GM21717 (cell line): ENCODE results near the gene RGS10.
A peak's percentile ranks its signal among the peaks of the same experiment; 100 is the strongest.

Experiments
- ATAC-seq: cut with Tn5 transposase; IDR thresholded peaks from one replicate; pipeline ENCODE4 v1.9.1; 2021; ENCODE audit warnings: mild to moderate bottlenecking, moderate library complexity; ENCODE audit not compliant: unreplicated experiment

Gene RGS10

GRCh38 chr10:119520283-119520682, 22.2 kb downstream of the RGS10 start:
- ATAC-seq: no peak

- no peak for ATAC-seq
These were observed 23.6 kb downstream of the RGS10 start for GRCh38 chr10:119518936-119519335.

- ATAC-seq: peak; percentile 1
These were observed 24.3 kb downstream of the RGS10 start for GRCh38 chr10:119518176-119518575.

- ATAC-seq: peak; percentile 48
These were observed 25.0 kb downstream of the RGS10 start for GRCh38 chr10:119517235-119518141.

DNA sequence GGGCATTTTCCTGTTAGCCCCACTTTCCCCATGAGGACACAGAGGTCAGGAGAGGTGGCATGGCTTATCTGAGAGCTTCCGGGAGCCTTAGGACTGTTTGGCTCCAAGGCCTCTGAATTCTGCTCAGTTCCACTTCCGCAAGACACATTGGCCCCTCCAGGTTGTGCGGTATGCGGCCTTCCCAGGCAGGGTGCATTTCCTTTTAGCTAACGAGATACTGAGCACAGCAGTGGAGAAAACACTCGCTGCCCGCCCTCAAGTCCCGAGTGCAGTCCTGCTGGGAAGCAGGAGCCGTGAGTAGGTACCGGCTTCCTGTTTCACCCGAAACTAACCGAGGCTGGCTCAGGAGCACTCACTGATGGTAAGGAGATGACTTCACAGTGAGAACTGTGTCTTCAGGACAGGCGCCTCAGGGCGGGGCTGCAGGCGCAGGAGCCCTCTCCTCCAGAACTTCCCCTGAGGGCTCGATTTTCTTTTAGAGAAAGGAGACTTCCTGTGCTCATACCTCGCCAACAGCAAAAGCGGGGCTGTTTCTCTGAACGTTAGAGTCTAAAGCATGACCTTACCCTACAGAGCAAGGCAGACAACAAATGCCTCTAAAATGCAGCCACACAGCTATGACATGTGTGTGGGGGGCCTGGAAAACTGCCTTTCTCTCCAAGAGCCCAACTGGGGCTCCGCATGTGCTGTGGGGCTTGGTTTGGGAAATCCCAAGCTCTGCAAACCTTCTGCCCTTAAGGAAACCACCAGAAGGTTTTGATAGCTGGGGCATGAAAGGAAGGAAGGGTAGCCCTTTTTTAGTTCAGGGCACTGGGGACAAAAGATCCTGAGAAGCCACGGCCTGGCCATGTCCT, 25.9 kb downstream of the RGS10 start:
- ATAC-seq: peak; percentile 81

- no peak for ATAC-seq
These were observed 26.9 kb downstream of the RGS10 start for GRCh38 chr10:119515511-119516045.

GRCh38 chr10:119514819-119515218, 27.7 kb downstream of the RGS10 start:
- no peak for ATAC-seq

DNA sequence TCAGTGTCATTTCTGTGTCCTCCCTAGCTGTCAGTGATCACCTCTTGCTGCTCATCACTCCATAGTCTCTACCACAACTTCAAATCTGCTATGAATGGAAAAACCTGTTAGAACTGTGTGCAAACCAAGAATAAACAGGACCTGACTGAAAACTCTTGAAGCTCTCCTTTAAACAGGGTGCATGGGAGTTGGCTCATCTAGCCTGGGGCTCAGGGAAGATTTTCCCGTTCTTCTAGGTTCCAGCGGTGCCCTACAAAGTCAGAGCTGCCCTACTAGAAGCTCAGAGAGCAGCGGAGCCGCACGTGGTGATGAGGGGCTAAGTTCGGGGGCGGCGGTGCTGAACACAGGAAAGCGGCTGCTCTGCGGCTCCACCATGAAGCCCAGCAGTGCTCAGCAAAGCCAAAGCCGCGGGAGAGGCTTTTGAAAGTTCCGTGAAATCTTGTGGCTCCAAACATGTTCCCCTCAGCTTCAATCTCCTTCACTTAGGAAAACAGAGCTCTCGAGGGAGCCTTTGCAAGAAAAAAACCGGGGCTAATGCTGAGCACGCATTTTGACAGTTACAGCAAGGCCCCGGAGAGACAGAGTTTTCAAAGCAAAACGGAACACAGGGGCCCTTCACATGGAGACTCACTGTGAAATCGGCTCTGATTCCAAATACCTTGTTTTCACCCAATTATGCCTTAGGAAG, 30.5 kb downstream of the RGS10 start:
- ATAC-seq: no peak

GRCh38 chr10:119509909-119510451, 32.5 kb downstream of the RGS10 start:
- no peak for ATAC-seq

- ATAC-seq: no peak
These were observed 35.4 kb downstream of the RGS10 start for GRCh38 chr10:119507115-119507514.

- no peak for ATAC-seq
These were observed 36.8 kb downstream of the RGS10 start for GRCh38 chr10:119505588-119506315.

- ATAC-seq: no peak
These were observed 37.4 kb downstream of the RGS10 start for GRCh38 chr10:119505131-119505551.

DNA sequence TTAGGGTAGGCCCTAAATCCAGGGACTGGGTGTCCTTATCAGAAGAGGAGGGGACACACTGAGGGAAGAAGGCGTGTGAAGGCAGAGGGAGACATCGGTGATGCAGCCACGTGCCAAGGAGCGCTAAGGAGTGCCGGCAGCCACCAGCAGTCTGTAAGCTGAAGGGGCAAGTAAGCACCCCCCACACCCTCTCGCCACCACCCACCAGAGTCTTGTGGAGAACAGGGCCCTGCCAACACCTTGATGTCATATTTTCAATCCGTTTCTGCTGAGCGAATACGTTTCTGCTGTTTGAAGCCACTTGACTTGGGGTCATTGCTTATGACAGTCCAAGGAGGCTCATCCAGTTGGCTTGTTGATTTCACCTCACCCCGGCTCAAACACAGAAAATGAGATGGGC, 37.9 kb downstream of the RGS10 start:
- no peak for ATAC-seq

DNA sequence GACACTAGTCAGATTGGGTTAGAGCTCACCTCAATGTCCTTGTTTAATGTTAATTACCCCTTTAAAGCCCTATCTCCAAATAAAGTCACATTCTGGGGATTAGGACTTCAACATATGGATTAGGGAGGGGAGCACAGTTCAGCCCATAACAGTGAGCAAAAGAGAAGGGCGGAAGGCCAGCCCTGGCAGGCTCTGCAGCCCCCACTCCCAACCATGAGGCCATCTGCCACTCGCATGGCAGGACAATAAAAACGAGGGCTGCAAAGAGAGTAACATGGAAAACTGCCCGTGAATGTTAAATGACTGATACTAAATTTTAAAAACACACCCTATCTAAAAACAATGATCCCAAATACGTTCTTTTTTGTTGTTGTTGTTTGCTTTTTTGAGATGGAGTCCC, 38.7 kb downstream of the RGS10 start:
- ATAC-seq: no peak

DNA sequence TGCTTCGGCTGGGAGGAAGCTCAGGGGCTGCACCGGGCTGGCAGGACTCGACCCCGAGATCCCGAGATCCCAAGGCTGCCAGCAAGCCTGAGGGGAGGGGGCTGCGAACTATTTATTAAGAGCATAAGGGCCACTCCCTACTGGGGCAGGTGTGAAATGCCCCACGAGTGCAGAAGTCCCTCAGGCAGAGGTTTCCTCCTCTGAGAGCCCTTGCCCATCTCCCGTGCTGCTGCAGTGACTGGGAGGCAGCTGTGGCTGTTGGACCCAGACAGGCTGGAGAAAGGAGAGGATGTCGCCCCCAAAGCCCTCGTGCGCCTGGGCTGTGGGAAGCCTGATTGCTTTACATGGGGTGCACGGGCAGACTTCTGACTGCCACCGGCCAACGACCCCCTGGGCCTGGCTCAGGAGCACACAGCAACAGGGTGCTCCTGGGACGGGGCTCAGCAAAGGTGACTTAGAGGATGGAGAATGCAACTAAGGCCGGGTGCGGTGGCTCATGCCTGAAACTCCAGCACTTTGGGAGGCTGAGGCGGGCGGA, 39.8 kb downstream of the RGS10 start:
- no peak for ATAC-seq

DNA sequence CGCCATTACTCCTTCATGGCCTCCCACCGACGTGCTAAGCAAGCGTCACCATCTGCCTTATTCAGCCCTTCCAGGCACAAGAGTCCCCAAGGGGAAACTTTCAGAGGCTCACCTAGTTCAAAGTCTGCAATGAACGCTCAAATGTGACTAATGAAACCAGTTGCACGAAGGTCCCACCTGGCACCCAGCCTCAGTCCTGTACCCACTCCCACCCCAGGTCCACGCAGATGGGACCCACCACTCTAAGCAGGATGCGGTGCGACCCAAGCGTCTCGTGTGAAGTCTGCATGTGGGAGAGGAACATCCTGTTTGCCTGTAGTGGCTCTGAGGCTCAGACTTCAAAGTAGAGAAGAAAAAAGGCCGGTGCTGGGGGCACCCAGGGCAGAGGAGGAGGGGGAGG, 40.3 kb downstream of the RGS10 start:
- ATAC-seq: no peak

DNA sequence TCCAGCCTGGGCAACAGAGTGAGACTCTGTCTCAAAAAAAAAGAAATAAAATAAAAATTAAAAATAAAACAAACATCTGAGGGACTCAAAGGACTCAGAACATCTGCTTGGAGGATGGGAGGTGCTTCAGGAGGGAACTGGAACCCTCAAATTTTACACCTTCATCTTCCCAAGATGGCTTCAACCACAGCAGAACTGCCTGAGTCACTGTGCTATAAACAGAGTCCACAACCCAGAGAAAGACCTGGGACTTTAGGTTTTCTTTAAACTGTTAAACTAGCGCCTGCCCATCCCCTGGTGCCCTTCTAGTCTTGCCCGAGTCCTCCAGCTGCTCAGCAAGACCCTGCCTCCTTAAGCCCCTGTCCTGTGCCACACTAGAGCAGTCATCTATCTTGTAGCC, 40.8 kb downstream of the RGS10 start:
- ATAC-seq: no peak

DNA sequence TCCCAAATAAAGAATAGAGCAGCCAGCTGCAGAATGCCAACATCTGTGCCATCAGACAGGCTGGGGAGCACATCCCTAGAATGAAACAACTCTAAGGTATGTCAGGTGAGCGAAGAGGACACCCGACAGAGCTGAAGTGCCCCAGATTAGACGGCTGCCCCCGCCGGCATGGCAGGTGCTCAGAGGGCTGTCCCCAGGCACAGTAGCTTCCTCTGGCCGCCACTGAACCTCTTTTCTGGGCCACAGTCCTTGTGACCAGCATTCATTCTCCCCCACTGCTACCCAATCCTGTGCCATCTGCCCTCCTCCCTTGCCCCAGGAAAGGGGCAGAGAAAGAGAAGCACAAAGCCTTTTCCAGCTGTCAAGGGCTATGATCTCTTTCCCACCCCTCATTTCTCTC, 41.7 kb downstream of the RGS10 start:
- ATAC-seq: no peak

DNA sequence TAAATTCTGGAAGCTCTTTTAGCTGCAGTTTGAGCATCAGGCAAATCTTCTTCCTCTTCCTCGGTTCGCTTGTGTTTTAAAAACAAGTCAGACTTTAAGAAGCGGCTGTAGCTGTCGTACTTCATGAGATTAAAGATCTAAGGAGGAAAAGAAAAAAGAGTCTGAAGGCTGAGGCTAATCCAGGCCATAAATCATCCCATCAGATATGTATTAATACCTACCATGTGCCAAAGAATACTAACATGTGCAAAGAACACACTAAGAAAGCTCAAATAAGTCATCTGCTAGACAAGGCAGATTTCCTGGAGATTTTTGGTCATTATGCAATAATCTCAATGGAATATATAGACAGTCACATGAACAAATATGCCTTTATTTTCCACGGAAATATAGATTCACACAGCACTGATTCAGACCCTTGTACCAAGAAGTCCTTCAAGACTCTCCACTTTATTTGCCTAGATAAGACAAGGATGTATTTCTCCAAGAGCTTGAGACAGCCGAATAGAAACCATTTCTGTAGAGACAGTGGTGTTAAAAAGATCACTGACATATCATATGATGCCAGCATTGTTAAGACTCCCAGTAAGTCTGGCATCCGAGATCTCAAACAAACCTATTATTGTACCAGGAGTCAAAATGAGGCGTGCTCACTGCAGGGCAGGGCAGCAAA, 42.3 kb downstream of the RGS10 start:
- ATAC-seq: no peak
